SK-N-MC (cell line): ENCODE results near the gene TXLNA.

ENCODE experiments used
- EZH2 ChIP-seq: fragments of 200-600 bp; sonication (generic); IDR thresholded peaks from one replicate; pipeline ENCODE4 v1.6.1; 2017; ENCODE audit warnings: antibody characterized with exemption
- FOXP2 ChIP-seq: optimal IDR thresholded peaks from 2 replicates; pipeline ENCODE3; 2011; ENCODE audit warnings: mild to moderate bottlenecking, moderate library complexity; ENCODE audit not compliant: insufficient read depth; ENCODE audit errors: extremely low read length, control extremely low read depth
- POLR2AphosphoS5 ChIP-seq: IDR thresholded peaks from 2 replicates; pipeline ENCODE4 v1.6.1; 2012; ENCODE audit warnings: mild to moderate bottlenecking, low read depth, low read length, borderline replicate concordance

GRCh38 chr1:32151319-32151787, 28.1 kb upstream of the TXLNA start:
- TF ChIP-seq EZH2: no peak
- TF ChIP-seq POLR2AphosphoS5: no peak
- TF ChIP-seq FOXP2: no peak
